Activated CD8-positive, alpha-beta T cell treated with anti-CD3 and anti-CD28 coated beads, Interleukin-2, amount 10 ng/mL, durations not matched to agents 7 days and 5 days (primary cell): ENCODE data around the gene CFAP97. TPM values are rescaled to one million over a fixed set of nuclear protein-coding genes. Genes with fewer than 3 reads are reported as not detected.
"Not testable (repeated sequence)": the region's sequence is repeated elsewhere in the genome, so short reads cannot be mapped to it uniquely, and the experiment has no call there.

Experiments
- ATAC-seq: fragments of 150-1000 bp; cut with Tn5 transposase; one replicate; pipeline ENCODE4 v1.10.0; 2021; ENCODE audit warnings: moderate library complexity
- CTCF ChIA-PET: fragments of 350-600 bp; sonication (Branson Sonifier 250); formaldehyde crosslinking; loops from one replicate; lab custom pipeline; 2021; ENCODE audit warnings: antibody characterized with exemption; lab: Charles Lee
- POLR2A ChIA-PET: fragments of 350-600 bp; sonication (Branson Sonifier 250); formaldehyde crosslinking; loops from one replicate; lab custom pipeline; 2021; ENCODE audit warnings: antibody characterized with exemption; lab: Charles Lee
- DNase-seq: peaks from one replicate; pipeline ENCODE4 v3.0.0-alpha.2; 2020
- H3K27ac Mint-ChIP-seq: one replicate; pipeline ENCODE4 v1.8.0; 2021; ENCODE audit warnings: mild to moderate bottlenecking, mixed read lengths
- H3K27me3 Mint-ChIP-seq: one replicate; pipeline ENCODE4 v1.8.0; 2021; ENCODE audit warnings: low read depth, mixed read lengths
- H3K36me3 Mint-ChIP-seq: one replicate; pipeline ENCODE4 v1.8.0; 2021; ENCODE audit warnings: low read depth, mixed read lengths
- H3K4me1 Mint-ChIP-seq: one replicate; pipeline ENCODE4 v1.8.0; 2021; ENCODE audit warnings: low read depth, mixed read lengths
- H3K4me3 Mint-ChIP-seq: one replicate; pipeline ENCODE4 v1.8.0; 2021; ENCODE audit warnings: mild to moderate bottlenecking, mixed read lengths
- H3K9me3 Mint-ChIP-seq: one replicate; pipeline ENCODE4 v1.8.0; 2022; ENCODE audit warnings: mixed read lengths; ENCODE audit not compliant: insufficient read depth
- total RNA-seq, 2 experiments: library from RNA; stranded (reverse); gene quantifications; one replicate each; pipeline ENCODE4 v1.2.3, GENCODE V29; 2021

CFAP97 gene
- total RNA-seq: 10 to 100 TPM; 29.1 to 30.0 TPM

- ChIA-PET CTCF (interaction anchor here (1.1 to 1.4 kb wide), 2 partner anchors 51 to 164 kb away, joined by 4 read pairs; no protein-coding TSS in a partner anchor), POLR2A (no interaction called here)
- Mint-ChIP-seq H3K27me3 (no peaks in the 10 kb centered on the region), H3K9me3 (no peaks in the 10 kb centered on the region), H3K4me3 (peak within 1 kb of the TSS; percentile 91), H3K4me1 (peaks cover 32% of the 10 kb centered on the region), H3K36me3 (peaks cover 7% of the 10 kb centered on the region), H3K27ac (peak within 1 kb of the TSS; percentile 96)
- DNase-seq (peak; percentile 78), ATAC-seq (peak; percentile 85)
These were observed at the start of gene CFAP97 for GRCh38 chr4:185203486-185204237. Gene CFAP97 (minus strand): TSS chr4:185204000. CDS start chr4:185191196, 12,804 bp downstream.

- Mint-ChIP-seq H3K4me3 (no peak overlapping the region), H3K9me3 (no peaks in the 10 kb centered on the region), H3K4me1 (peaks cover 12% of the 10 kb centered on the region), H3K36me3 (peaks cover 21% of the 10 kb centered on the region), H3K27me3 (no peaks in the 10 kb centered on the region), H3K27ac (no peak overlapping the region)
- ChIA-PET CTCF (no interaction called here), POLR2A (no interaction called here)
- ATAC-seq (no peak), DNase-seq (no peak)
These were observed 45.3 kb upstream of the CFAP97 start for GRCh38 chr4:185249105-185249504.

- CTCF ChIA-PET: no interaction called here
- DNase-seq (no peak), ATAC-seq (no peak)
- Mint-ChIP-seq H3K36me3 (peaks cover 20% of the 10 kb centered on the region), H3K27me3 (no peaks in the 10 kb centered on the region), H3K9me3 (no peaks in the 10 kb centered on the region), H3K4me3 (no peak overlapping the region), H3K4me1 (peaks cover 10% of the 10 kb centered on the region), H3K27ac (no peak overlapping the region)
- POLR2A ChIA-PET: no interaction called here
These were observed 44.7 kb upstream of the CFAP97 start for GRCh38 chr4:185248393-185249039.

- ChIA-PET POLR2A (no interaction called here), CTCF (no interaction called here)
- Mint-ChIP-seq H3K9me3 (no peaks in the 10 kb centered on the region), H3K4me1 (peaks cover 10% of the 10 kb centered on the region), H3K27ac (no peak overlapping the region), H3K4me3 (no peak overlapping the region), H3K36me3 (peaks cover 20% of the 10 kb centered on the region), H3K27me3 (no peaks in the 10 kb centered on the region)
- ATAC-seq (no peak), DNase-seq (no peak)
These were observed 43.4 kb upstream of the CFAP97 start for GRCh38 chr4:185247151-185247550.

GRCh38 chr4:185246453-185246852 is 42.7 kb upstream of the CFAP97 start:
- H3K27ac Mint-ChIP-seq: no peak overlapping the region
- POLR2A ChIA-PET: no interaction called here
- peaks cover 20% of the 10 kb centered on the region for H3K36me3 Mint-ChIP-seq
- H3K4me3 Mint-ChIP-seq: no peak overlapping the region
- CTCF ChIA-PET: no interaction called here
- DNase-seq (no peak), ATAC-seq (no peak)
- H3K4me1 Mint-ChIP-seq: peaks cover 4% of the 10 kb centered on the region
- H3K27me3 Mint-ChIP-seq: no peaks in the 10 kb centered on the region
- no peaks in the 10 kb centered on the region for H3K9me3 Mint-ChIP-seq

- Mint-ChIP-seq H3K9me3 (no peaks in the 10 kb centered on the region), H3K27me3 (no peaks in the 10 kb centered on the region), H3K4me1 (no peaks in the 10 kb centered on the region), H3K27ac (no peak overlapping the region), H3K4me3 (no peak overlapping the region), H3K36me3 (peaks cover 15% of the 10 kb centered on the region)
- CTCF ChIA-PET: no interaction called here
- no peak for DNase-seq
- ATAC-seq: no peak
- POLR2A ChIA-PET: interaction anchor here (0.5 kb wide), 1 partner anchor 44 kb away, joined by 3 read pairs; no protein-coding TSS in a partner anchor
These were observed 41.0 kb upstream of the CFAP97 start for GRCh38 chr4:185244763-185245162.

- peaks cover 13% of the 10 kb centered on the region for H3K36me3 Mint-ChIP-seq
- H3K4me3 Mint-ChIP-seq: no peak overlapping the region
- DNase-seq (no peak), ATAC-seq (no peak)
- no peaks in the 10 kb centered on the region for H3K27me3 Mint-ChIP-seq
- POLR2A ChIA-PET: no interaction called here
- no peak overlapping the region for H3K27ac Mint-ChIP-seq
- CTCF ChIA-PET: no interaction called here
- H3K4me1 Mint-ChIP-seq: no peaks in the 10 kb centered on the region
- no peaks in the 10 kb centered on the region for H3K9me3 Mint-ChIP-seq
These were observed 40.1 kb upstream of the CFAP97 start for GRCh38 chr4:185243879-185244278.

GRCh38 chr4:185242749-185243533 is 39.1 kb upstream of the CFAP97 start:
- DNase-seq (no peak), ATAC-seq (no peak)
- Mint-ChIP-seq H3K4me3 (no peak overlapping the region), H3K4me1 (no peaks in the 10 kb centered on the region), H3K9me3 (no peaks in the 10 kb centered on the region), H3K36me3 (peaks cover 15% of the 10 kb centered on the region), H3K27ac (no peak overlapping the region), H3K27me3 (no peaks in the 10 kb centered on the region)
- POLR2A ChIA-PET: no interaction called here
- CTCF ChIA-PET: interaction anchor here (1.5 kb wide), 1 partner anchor 20 kb away, joined by 3 read pairs; no protein-coding TSS in a partner anchor

- POLR2A ChIA-PET, DNase-seq, CTCF ChIA-PET, H3K4me1 Mint-ChIP-seq, ATAC-seq, H3K27ac Mint-ChIP-seq, H3K36me3 Mint-ChIP-seq, H3K27me3 Mint-ChIP-seq, H3K9me3 Mint-ChIP-seq, H3K4me3 Mint-ChIP-seq: not testable (repeated sequence)
These were observed 36.7 kb upstream of the CFAP97 start for GRCh38 chr4:185240486-185240885.

GRCh38 chr4:185238750-185239149 is 35.0 kb upstream of the CFAP97 start:
- Mint-ChIP-seq H3K9me3 (no peaks in the 10 kb centered on the region), H3K27ac (no peak overlapping the region), H3K4me3 (no peak overlapping the region), H3K27me3 (no peaks in the 10 kb centered on the region), H3K4me1 (no peaks in the 10 kb centered on the region), H3K36me3 (peaks cover 8% of the 10 kb centered on the region)
- ATAC-seq (no peak), DNase-seq (no peak)
- ChIA-PET CTCF (interaction anchor here (1.6 kb wide), 1 partner anchor 27 kb away, joined by 3 read pairs; no protein-coding TSS in a partner anchor), POLR2A (no interaction called here)

GRCh38 chr4:185238215-185238681 is 34.4 kb upstream of the CFAP97 start:
- no peaks in the 10 kb centered on the region for H3K4me1 Mint-ChIP-seq
- H3K9me3 Mint-ChIP-seq: no peaks in the 10 kb centered on the region
- no peak overlapping the region for H3K27ac Mint-ChIP-seq
- H3K36me3 Mint-ChIP-seq: peaks cover 8% of the 10 kb centered on the region
- no peak overlapping the region for H3K4me3 Mint-ChIP-seq
- ATAC-seq: no peak
- ChIA-PET POLR2A (no interaction called here), CTCF (interaction anchor here (1.6 kb wide), 1 partner anchor 28 kb away, joined by 3 read pairs; no protein-coding TSS in a partner anchor)
- H3K27me3 Mint-ChIP-seq: no peaks in the 10 kb centered on the region
- no peak for DNase-seq
